WERI-Rb-1 (cell line): ENCODE results near the gene PPFIA1.
A peak's percentile ranks its signal among the peaks of the same experiment; 100 is the strongest.

Source experiments
- DNase-seq: peaks from one replicate; pipeline ENCODE4 v3.0.0-alpha.2; 2020
- H3K27ac ChIP-seq: fragments of 250-450 bp; sonication (Bioruptor Pico); 2 replicates; pipeline ENCODE4 v1.5.1; 2020; ENCODE audit warnings: mild to moderate bottlenecking, moderate library complexity
- H3K27me3 ChIP-seq: fragments of 250-450 bp; sonication (Bioruptor Pico); 2 replicates; pipeline ENCODE4 v1.5.1; 2021; ENCODE audit warnings: mild to moderate bottlenecking, low read depth, moderate library complexity; ENCODE audit not compliant: insufficient read depth, severe bottlenecking
- H3K36me3 ChIP-seq: fragments of 250-450 bp; sonication (Bioruptor Pico); 2 replicates; pipeline ENCODE4 v1.5.1; 2020; ENCODE audit warnings: mild to moderate bottlenecking, moderate library complexity
- H3K4me3 ChIP-seq: 2 replicates; pipeline ENCODE4 v1.5.1; 2011; ENCODE audit warnings: low read depth, mild to moderate bottlenecking, control low read depth, low read length
- H3K9me3 ChIP-seq: fragments of 250-450 bp; sonication (Bioruptor Pico); 2 replicates; pipeline ENCODE4 v1.5.1; 2021; ENCODE audit warnings: mild to moderate bottlenecking, moderate library complexity; ENCODE audit not compliant: severe bottlenecking
- CTCF ChIP-seq: IDR thresholded peaks from 2 replicates; pipeline ENCODE4 v1.5.1; 2011; ENCODE audit warnings: low read depth, mild to moderate bottlenecking, control low read depth, inconsistent platforms, low read length

The PPFIA1 gene

GRCh38 chr11:70415191-70415590 lies 144.7 kb downstream of the PPFIA1 start:
- no peak overlapping the region for H3K27ac ChIP-seq
- peaks cover 82% of the 10 kb centered on the region for H3K36me3 ChIP-seq
- H3K9me3 ChIP-seq: no peaks in the 10 kb centered on the region
- DNase-seq: no peak
- no peak overlapping the region for H3K4me3 ChIP-seq
- TF ChIP-seq CTCF: peak; percentile 26; the same call in 1 of the 2 replicates
- H3K27me3 ChIP-seq: no peaks in the 10 kb centered on the region

DNA sequence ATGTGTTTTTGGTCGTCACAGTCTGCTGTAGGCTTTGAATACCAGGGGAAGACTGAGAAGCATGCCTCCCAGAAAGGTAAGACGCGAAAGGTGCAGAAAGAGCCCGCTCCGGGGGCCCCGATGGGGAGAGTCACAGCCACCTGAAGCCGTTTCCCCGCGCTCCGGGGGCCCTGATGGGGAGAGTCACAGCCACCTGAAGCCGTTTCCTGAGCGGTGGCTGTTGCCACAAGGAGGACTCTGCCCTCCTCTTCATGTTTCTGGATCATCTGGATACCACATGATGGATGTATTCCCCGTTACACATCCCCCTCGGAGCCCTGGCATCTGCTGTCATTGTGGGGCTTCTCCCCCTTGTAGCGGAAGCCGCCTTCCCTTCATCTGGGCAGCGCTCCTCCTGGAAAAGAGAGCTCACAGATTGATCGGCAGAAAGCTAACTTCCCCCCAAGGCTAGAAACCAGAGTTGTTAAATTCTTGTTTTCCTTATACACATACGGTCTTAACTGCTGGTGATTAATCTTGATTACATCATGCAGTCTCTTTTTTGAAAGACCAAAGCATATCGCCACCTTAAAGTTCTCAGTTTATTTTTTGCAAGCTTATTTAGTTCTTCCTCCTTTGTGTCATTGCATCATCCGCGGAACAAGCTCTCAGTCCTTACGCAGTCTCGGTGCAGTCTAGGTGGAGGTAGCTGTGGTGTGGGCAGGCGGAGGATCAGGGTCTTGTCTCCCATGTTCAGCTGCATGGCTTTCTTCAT lies 145.3 kb downstream of the PPFIA1 start:
- Histone ChIP-seq H3K27ac (no peak overlapping the region), H3K36me3 (peaks cover 78% of the 10 kb centered on the region), H3K27me3 (no peaks in the 10 kb centered on the region), H3K4me3 (no peak overlapping the region), H3K9me3 (no peaks in the 10 kb centered on the region)
- no peak for DNase-seq
- no peak for TF ChIP-seq CTCF

- Histone ChIP-seq H3K27me3 (no peaks in the 10 kb centered on the region), H3K9me3 (no peaks in the 10 kb centered on the region), H3K27ac (no peak overlapping the region), H3K4me3 (no peak overlapping the region), H3K36me3 (peaks cover 80% of the 10 kb centered on the region)
- DNase-seq: no peak
- TF ChIP-seq CTCF: no peak
These were observed 146.4 kb downstream of the PPFIA1 start for GRCh38 chr11:70416881-70417280.

GRCh38 chr11:70418130-70418529 lies 147.6 kb downstream of the PPFIA1 start:
- Histone ChIP-seq H3K9me3 (no peaks in the 10 kb centered on the region), H3K4me3 (no peak overlapping the region), H3K27me3 (no peaks in the 10 kb centered on the region), H3K27ac (no peak overlapping the region), H3K36me3 (peaks cover 76% of the 10 kb centered on the region)
- no peak for TF ChIP-seq CTCF
- DNase-seq: no peak

DNA sequence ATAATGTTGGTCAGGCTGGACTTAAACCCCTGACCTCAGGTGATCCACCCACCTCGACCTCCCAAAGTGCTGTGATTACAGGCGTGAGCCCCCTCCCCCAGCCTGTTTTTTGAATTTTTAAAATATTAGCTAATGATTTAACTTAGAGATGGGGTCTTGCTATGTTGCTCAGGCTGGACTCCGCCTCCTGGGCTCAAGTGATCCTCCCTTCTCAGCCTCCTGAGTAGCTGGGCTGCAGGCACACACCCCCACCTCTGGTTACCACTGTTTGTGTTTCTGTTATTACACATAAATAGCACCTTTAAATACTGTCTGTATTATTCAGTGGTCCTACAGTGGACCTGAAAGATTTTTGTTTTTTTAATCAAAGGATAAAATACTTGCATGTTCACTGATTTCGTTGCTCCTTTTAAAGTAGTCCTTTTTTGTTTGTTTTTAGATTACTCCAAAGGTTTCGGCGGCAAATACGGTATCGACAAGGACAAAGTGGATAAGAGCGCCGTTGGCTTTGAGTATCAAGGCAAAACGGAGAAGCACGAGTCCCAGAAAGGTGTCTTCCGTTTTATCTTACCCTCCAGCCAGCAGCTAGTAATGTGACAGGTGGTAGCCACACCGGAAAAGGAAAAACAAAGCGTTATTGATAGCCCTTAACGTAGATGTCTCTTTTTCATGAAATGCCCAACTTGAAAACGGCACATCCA lies 149.0 kb downstream of the PPFIA1 start:
- DNase-seq: no peak
- H3K4me3 ChIP-seq: no peak overlapping the region
- H3K9me3 ChIP-seq: no peaks in the 10 kb centered on the region
- peaks cover 70% of the 10 kb centered on the region for H3K36me3 ChIP-seq
- H3K27me3 ChIP-seq: no peaks in the 10 kb centered on the region
- H3K27ac ChIP-seq: no peak overlapping the region
- no peak for TF ChIP-seq CTCF
